ENCODE results near the gene PASK.

DNA sequence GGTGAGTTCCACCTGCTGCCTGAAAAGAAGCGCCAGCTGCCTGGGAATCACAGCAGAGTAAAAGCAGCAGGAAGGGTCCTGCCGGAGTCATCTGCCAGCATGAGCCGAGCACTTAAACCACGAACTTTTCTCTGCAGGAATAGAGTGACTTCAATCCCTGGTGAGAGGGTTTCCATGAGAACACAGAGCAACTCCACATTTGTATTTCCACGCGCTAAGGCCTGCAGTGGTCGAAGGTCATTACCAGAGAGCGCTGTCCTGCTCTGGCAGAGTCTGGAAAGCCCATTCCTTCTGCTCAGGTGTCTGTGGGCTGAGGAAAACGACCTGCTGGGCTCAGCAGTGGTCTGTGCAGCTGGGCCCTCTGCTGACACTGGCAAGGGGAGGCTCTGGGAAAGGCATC lies 6.7 kb downstream of the PASK start:
- TF ChIP-seq, protein P1, sequence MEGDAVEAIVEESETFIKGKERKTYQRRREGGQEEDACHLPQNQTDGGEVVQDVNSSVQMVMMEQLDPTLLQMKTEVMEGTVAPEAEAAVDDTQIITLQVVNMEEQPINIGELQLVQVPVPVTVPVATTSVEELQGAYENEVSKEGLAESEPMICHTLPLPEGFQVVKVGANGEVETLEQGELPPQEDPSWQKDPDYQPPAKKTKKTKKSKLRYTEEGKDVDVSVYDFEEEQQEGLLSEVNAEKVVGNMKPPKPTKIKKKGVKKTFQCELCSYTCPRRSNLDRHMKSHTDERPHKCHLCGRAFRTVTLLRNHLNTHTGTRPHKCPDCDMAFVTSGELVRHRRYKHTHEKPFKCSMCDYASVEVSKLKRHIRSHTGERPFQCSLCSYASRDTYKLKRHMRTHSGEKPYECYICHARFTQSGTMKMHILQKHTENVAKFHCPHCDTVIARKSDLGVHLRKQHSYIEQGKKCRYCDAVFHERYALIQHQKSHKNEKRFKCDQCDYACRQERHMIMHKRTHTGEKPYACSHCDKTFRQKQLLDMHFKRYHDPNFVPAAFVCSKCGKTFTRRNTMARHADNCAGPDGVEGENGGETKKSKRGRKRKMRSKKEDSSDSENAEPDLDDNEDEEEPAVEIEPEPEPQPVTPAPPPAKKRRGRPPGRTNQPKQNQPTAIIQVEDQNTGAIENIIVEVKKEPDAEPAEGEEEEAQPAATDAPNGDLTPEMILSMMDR (IDR thresholded peaks at IDR 0.05), result no peak
- no peak for TF ChIP-seq EZH2 (IDR thresholded peaks at IDR 0.05; ENCODE audit: borderline replicate concordance, insufficient read depth, low read depth, low read length, poor library complexity, severe bottlenecking)

Measured in B cell (primary cell).